HG03571 (cell line): ENCODE data around the gene ABHD6.

Experiments used
- ATAC-seq: cut with Tn5 transposase; IDR thresholded peaks from one replicate; pipeline ENCODE4 v1.9.1; 2021; ENCODE audit not compliant: unreplicated experiment

ABHD6 gene

GRCh38 chr3:58307639-58308215 lies 70.1 kb downstream of the ABHD6 start:
- ATAC-seq: no peak

- no peak for ATAC-seq
Measured at GRCh38 chr3:58308728-58309127, 71.1 kb downstream of the ABHD6 start.

GRCh38 chr3:58317811-58318210 lies 80.2 kb downstream of the ABHD6 start:
- no peak for ATAC-seq

- ATAC-seq: no peak
Measured at GRCh38 chr3:58321791-58322190, 84.2 kb downstream of the ABHD6 start.

GRCh38 chr3:58322793-58323192 lies 85.2 kb downstream of the ABHD6 start:
- no peak for ATAC-seq

- ATAC-seq: no peak
Measured at GRCh38 chr3:58323529-58324390, 86.2 kb downstream of the ABHD6 start.

- ATAC-seq: no peak
Measured at GRCh38 chr3:58324391-58325390, 87.1 kb downstream of the ABHD6 start.

- no peak for ATAC-seq
Measured at GRCh38 chr3:58325525-58325992, 88.0 kb downstream of the ABHD6 start.

GRCh38 chr3:58326267-58326900 lies 88.8 kb downstream of the ABHD6 start:
- ATAC-seq: no peak

- no peak for ATAC-seq
Measured at GRCh38 chr3:58329150-58329921, 91.7 kb downstream of the ABHD6 start.

- no peak for ATAC-seq
Measured at GRCh38 chr3:58329922-58330413, 92.4 kb downstream of the ABHD6 start.

- ATAC-seq: no peak
Measured at GRCh38 chr3:58331593-58332152, 94.1 kb downstream of the ABHD6 start.

- peak; percentile 79 for ATAC-seq
Measured at GRCh38 chr3:58332575-58333188, 95.1 kb downstream of the ABHD6 start, which contains the start of gene PXK. Gene PXK (plus strand): TSS chr3:58332892. CDS start chr3:58332989, 97 bp downstream.

- peak; percentile 40 for ATAC-seq
Measured at GRCh38 chr3:58333206-58334012, 95.8 kb downstream of the ABHD6 start.

- ATAC-seq: no peak
Measured at GRCh38 chr3:58334013-58334321, 96.4 kb downstream of the ABHD6 start.

GRCh38 chr3:58334506-58334884 lies 96.9 kb downstream of the ABHD6 start:
- no peak for ATAC-seq

- ATAC-seq: no peak
Measured at GRCh38 chr3:58335652-58335947, 98.0 kb downstream of the ABHD6 start.

- no peak for ATAC-seq
Measured at GRCh38 chr3:58336135-58336882, 98.7 kb downstream of the ABHD6 start.
